Measurements from ENCODE around the gene MAPKAP1. TPM values are rescaled to one million over a fixed set of nuclear protein-coding genes. Genes with fewer than 3 reads are reported as not detected.

MAPKAP1 gene
- total and polyA plus RNA-seq, 2 experiments from 2014 or later, result 68.4 to 98.5 TPM

DNA sequence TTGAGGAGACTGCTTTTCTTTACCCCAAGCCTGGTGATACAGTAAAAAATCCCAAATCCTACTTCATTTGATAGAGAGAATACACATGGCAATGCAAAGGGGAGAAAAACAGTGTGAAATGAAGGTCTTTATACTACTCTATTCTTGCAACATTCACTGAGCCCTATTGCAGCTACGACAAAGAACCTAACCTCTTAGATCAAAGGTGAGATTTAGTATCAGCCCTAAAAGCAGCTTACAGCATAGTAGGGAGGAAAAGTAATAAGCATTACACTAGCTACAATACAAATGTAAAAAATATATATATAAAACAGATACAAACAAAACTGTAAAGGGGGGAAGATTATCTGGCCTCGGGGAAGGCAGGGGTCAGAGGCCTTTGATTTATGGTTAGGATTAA, 147.1 kb downstream of the MAPKAP1 start (continued):
- no peak for TF ChIP-seq ZNF331 (CRISPR knock-in tag; IDR thresholded peaks at IDR 0.05; ENCODE audit: low read depth)

DNA sequence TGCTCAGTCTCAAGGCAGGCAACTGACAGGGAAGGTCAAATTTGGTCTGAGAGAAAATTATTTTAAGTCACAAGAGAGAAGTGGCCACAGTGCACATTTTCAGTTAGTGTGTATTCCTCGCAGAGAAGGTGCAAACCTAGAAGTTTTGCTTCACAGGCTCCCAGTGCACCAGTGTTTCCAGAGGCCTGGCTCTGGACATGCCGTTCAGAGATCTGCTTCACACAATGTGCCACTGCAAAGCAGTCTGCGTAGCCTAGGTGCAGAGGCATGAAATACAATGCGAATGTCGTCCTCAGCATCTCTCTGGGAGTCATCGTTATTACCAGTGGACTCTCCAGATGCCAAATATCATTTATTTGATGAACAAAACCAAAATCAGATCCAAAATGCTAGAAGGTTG, 147.8 kb downstream of the MAPKAP1 start:
- Histone ChIP-seq H3K9me2 (ENCODE audit: insufficient read depth) (no peaks in the 10 kb centered on the region), H3K27ac (ENCODE audit: low read depth) (peak overlapping the region; percentile 16), H3K4me1 (ENCODE audit: insufficient read depth) (no peaks in the 10 kb centered on the region), H3K4me2 (no peak overlapping the region), H3K27me3 (ENCODE audit: insufficient read depth) (no peaks in the 10 kb centered on the region), H3K79me2 (replicated peaks; ENCODE audit: insufficient read depth) (no peaks in the 10 kb centered on the region; the same call in none of the 2 replicates), H3K36me3 (ENCODE audit: insufficient read depth) (no peaks in the 10 kb centered on the region), H4K20me1 (replicated peaks; ENCODE audit: insufficient read depth) (no peaks in the 10 kb centered on the region), H3K4me3 (no peak overlapping the region), H2AFZ (no peak overlapping the region), H3F3A (replicated peaks; ENCODE audit: low read depth) (no peaks in the 10 kb centered on the region)
- Mint-ChIP-seq H3K4me1 (peaks cover 6% of the 10 kb centered on the region), H3K9me3 (no peaks in the 10 kb centered on the region), H3K27ac (no peak overlapping the region), H3K27me3 (ENCODE audit: insufficient read depth, low read depth, poor library complexity) (peaks cover 2% of the 10 kb centered on the region), H3K36me3 (ENCODE audit: low read depth) (no peaks in the 10 kb centered on the region; the same call in 2 of the 3 replicates), H3K4me3 (no peak overlapping the region)
- no peak for DNase-seq (ENCODE audit: low spot score)
- TF ChIP-seq ETS1 (IDR thresholded peaks at IDR 0.05) (no peak), NANOG (IDR thresholded peaks at IDR 0.05; ENCODE audit: borderline replicate concordance) (no peak), ZNF114 (CRISPR knock-in tag; IDR thresholded peaks at IDR 0.05) (no peak), EZH2 (IDR thresholded peaks at IDR 0.05; ENCODE audit: low read depth, unreplicated experiment) (no peak), ZNF331 (CRISPR knock-in tag; IDR thresholded peaks at IDR 0.05; ENCODE audit: low read depth) (no peak), JUNB (IDR thresholded peaks at IDR 0.05; ENCODE audit: unreplicated experiment) (no peak), POLR2AphosphoS5 (IDR thresholded peaks at IDR 0.05; ENCODE audit: low read depth) (no peak), STAT1 (IDR thresholded peaks at IDR 0.05; ENCODE audit: unreplicated experiment) (no peak), EZH2phosphoT487 (IDR thresholded peaks at IDR 0.05; ENCODE audit: unreplicated experiment) (no peak), CTCF (conservative IDR thresholded peaks at IDR 0.05; ENCODE audit: low read depth in 2 of 2) (no peak), CREB1 (CRISPR knock-in tag; IDR thresholded peaks at IDR 0.05; ENCODE audit: low read depth) (no peak)
- TF ChIP-seq, protein P1, sequence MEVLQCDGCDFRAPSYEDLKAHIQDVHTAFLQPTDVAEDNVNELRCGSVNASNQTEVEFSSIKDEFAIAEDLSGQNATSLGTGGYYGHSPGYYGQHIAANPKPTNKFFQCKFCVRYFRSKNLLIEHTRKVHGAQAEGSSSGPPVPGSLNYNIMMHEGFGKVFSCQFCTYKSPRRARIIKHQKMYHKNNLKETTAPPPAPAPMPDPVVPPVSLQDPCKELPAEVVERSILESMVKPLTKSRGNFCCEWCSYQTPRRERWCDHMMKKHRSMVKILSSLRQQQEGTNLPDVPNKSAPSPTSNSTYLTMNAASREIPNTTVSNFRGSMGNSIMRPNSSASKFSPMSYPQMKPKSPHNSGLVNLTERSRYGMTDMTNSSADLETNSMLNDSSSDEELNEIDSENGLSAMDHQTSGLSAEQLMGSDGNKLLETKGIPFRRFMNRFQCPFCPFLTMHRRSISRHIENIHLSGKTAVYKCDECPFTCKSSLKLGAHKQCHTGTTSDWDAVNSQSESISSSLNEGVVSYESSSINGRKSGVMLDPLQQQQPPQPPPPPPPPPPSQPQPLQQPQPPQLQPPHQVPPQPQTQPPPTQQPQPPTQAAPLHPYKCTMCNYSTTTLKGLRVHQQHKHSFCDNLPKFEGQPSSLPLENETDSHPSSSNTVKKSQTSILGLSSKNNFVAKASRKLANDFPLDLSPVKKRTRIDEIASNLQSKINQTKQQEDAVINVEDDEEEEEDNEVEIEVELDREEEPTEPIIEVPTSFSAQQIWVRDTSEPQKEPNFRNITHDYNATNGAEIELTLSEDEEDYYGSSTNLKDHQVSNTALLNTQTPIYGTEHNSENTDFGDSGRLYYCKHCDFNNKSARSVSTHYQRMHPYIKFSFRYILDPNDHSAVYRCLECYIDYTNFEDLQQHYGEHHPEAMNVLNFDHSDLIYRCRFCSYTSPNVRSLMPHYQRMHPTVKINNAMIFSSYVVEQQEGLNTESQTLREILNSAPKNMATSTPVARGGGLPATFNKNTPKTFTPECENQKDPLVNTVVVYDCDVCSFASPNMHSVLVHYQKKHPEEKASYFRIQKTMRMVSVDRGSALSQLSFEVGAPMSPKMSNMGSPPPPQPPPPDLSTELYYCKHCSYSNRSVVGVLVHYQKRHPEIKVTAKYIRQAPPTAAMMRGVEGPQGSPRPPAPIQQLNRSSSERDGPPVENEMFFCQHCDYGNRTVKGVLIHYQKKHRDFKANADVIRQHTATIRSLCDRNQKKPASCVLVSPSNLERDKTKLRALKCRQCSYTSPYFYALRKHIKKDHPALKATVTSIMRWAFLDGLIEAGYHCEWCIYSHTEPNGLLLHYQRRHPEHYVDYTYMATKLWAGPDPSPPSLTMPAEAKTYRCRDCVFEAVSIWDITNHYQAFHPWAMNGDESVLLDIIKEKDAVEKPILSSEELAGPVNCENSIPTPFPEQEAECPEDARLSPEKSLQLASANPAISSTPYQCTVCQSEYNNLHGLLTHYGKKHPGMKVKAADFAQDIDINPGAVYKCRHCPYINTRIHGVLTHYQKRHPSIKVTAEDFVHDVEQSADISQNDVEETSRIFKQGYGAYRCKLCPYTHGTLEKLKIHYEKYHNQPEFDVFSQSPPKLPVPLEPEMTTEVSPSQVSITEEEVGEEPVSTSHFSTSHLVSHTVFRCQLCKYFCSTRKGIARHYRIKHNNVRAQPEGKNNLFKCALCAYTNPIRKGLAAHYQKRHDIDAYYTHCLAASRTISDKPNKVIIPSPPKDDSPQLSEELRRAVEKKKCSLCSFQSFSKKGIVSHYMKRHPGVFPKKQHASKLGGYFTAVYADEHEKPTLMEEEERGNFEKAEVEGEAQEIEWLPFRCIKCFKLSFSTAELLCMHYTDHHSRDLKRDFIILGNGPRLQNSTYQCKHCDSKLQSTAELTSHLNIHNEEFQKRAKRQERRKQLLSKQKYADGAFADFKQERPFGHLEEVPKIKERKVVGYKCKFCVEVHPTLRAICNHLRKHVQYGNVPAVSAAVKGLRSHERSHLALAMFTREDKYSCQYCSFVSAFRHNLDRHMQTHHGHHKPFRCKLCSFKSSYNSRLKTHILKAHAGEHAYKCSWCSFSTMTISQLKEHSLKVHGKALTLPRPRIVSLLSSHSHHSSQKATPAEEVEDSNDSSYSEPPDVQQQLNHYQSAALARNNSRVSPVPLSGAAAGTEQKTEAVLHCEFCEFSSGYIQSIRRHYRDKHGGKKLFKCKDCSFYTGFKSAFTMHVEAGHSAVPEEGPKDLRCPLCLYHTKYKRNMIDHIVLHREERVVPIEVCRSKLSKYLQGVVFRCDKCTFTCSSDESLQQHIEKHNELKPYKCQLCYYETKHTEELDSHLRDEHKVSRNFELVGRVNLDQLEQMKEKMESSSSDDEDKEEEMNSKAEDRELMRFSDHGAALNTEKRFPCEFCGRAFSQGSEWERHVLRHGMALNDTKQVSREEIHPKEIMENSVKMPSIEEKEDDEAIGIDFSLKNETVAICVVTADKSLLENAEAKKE (CRISPR knock-in tag; IDR thresholded peaks at IDR 0.05), result no peak
- TF ChIP-seq, protein P2, sequence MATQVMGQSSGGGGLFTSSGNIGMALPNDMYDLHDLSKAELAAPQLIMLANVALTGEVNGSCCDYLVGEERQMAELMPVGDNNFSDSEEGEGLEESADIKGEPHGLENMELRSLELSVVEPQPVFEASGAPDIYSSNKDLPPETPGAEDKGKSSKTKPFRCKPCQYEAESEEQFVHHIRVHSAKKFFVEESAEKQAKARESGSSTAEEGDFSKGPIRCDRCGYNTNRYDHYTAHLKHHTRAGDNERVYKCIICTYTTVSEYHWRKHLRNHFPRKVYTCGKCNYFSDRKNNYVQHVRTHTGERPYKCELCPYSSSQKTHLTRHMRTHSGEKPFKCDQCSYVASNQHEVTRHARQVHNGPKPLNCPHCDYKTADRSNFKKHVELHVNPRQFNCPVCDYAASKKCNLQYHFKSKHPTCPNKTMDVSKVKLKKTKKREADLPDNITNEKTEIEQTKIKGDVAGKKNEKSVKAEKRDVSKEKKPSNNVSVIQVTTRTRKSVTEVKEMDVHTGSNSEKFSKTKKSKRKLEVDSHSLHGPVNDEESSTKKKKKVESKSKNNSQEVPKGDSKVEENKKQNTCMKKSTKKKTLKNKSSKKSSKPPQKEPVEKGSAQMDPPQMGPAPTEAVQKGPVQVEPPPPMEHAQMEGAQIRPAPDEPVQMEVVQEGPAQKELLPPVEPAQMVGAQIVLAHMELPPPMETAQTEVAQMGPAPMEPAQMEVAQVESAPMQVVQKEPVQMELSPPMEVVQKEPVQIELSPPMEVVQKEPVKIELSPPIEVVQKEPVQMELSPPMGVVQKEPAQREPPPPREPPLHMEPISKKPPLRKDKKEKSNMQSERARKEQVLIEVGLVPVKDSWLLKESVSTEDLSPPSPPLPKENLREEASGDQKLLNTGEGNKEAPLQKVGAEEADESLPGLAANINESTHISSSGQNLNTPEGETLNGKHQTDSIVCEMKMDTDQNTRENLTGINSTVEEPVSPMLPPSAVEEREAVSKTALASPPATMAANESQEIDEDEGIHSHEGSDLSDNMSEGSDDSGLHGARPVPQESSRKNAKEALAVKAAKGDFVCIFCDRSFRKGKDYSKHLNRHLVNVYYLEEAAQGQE (IDR thresholded peaks at IDR 0.05; ENCODE audit: unreplicated experiment), result no peak
- ATAC-seq, result no peak

Measured in GM23338 (cell line).